Measurements from ENCODE around the gene CAMTA1. TPM values are rescaled to one million over a fixed set of nuclear protein-coding genes. Genes with fewer than 3 reads are reported as not detected.

The CAMTA1 gene
- total and polyA plus RNA-seq, 2 experiments from 2014 or later: 89.0 to 145 TPM

GRCh38 chr1:7426780-7427604 lies 641.7 kb downstream of the CAMTA1 start:
- no peaks in the 10 kb centered on the region for H3K27me3 ChIP-seq
- TF ChIP-seq CTCF (IDR thresholded peaks at IDR 0.05; ENCODE audit: poor library complexity) (no peak), EZH2phosphoT487 (IDR thresholded peaks at IDR 0.05; ENCODE audit: low read depth, severe bottlenecking, unreplicated experiment) (no peak), EZH2 (IDR thresholded peaks at IDR 0.05; ENCODE audit: borderline replicate concordance) (no peak)
- H3K9me2 ChIP-seq (replicated peaks; ENCODE audit: insufficient read depth): no peaks in the 10 kb centered on the region
- H3K4me3 ChIP-seq: no peak overlapping the region
- H3K4me2 ChIP-seq: no peak overlapping the region
- H3K79me2 ChIP-seq: no peaks in the 10 kb centered on the region
- H2AFZ ChIP-seq: no peak overlapping the region
- H3K4me1 ChIP-seq (ENCODE audit: insufficient read depth): no peaks in the 10 kb centered on the region
- H3K36me3 ChIP-seq (replicated peaks; ENCODE audit: insufficient read depth, low read depth): no peaks in the 10 kb centered on the region
- no peak for DNase-seq (ENCODE audit: low spot score)
- H4K20me1 ChIP-seq (ENCODE audit: insufficient read depth, poor library complexity, severe bottlenecking): no peaks in the 10 kb centered on the region
- no peaks in the 10 kb centered on the region for H3K9me3 ChIP-seq (ENCODE audit: low read depth)
- 83% methylated on average over 17 of the region's 17 CpGs for WGBS (ENCODE audit: low lambda C conversion rate, missing lambda C conversion rate)
- no peak overlapping the region for H3K27ac ChIP-seq

- H3K27ac ChIP-seq: no peak overlapping the region
- DNase-seq (ENCODE audit: low spot score): no peak
- H3K4me2 ChIP-seq: no peak overlapping the region
- WGBS (ENCODE audit: low lambda C conversion rate, missing lambda C conversion rate): 75% methylated on average over 17 of the region's 17 CpGs
- no peaks in the 10 kb centered on the region for H3K9me2 ChIP-seq (replicated peaks; ENCODE audit: insufficient read depth)
- no peak overlapping the region for H3K4me3 ChIP-seq
- no peaks in the 10 kb centered on the region for H3K9me3 ChIP-seq (ENCODE audit: low read depth)
- no peaks in the 10 kb centered on the region for H3K4me1 ChIP-seq (ENCODE audit: insufficient read depth)
- H2AFZ ChIP-seq: no peak overlapping the region
- no peaks in the 10 kb centered on the region for H3K27me3 ChIP-seq
- no peaks in the 10 kb centered on the region for H3K36me3 ChIP-seq (replicated peaks; ENCODE audit: insufficient read depth, low read depth)
- H4K20me1 ChIP-seq (ENCODE audit: insufficient read depth, poor library complexity, severe bottlenecking): no peaks in the 10 kb centered on the region
- no peak for TF ChIP-seq EZH2phosphoT487 (IDR thresholded peaks at IDR 0.05; ENCODE audit: low read depth, severe bottlenecking, unreplicated experiment)
- no peak for TF ChIP-seq CTCF (IDR thresholded peaks at IDR 0.05; ENCODE audit: poor library complexity)
- TF ChIP-seq EZH2 (IDR thresholded peaks at IDR 0.05; ENCODE audit: borderline replicate concordance): no peak
- no peaks in the 10 kb centered on the region for H3K79me2 ChIP-seq
These were observed 642.5 kb downstream of the CAMTA1 start for GRCh38 chr1:7427605-7428300.

GRCh38 chr1:7429290-7429689 lies 644.0 kb downstream of the CAMTA1 start:
- H3K36me3 ChIP-seq (replicated peaks; ENCODE audit: insufficient read depth, low read depth): no peaks in the 10 kb centered on the region
- DNase-seq (ENCODE audit: low spot score): no peak
- H4K20me1 ChIP-seq (ENCODE audit: insufficient read depth, poor library complexity, severe bottlenecking): no peaks in the 10 kb centered on the region
- no peak overlapping the region for H2AFZ ChIP-seq
- H3K4me3 ChIP-seq: no peak overlapping the region
- no peak overlapping the region for H3K4me2 ChIP-seq
- WGBS (ENCODE audit: low lambda C conversion rate, missing lambda C conversion rate): 95% methylated on average over 3 of the region's 3 CpGs
- H3K27ac ChIP-seq: no peak overlapping the region
- H3K4me1 ChIP-seq (ENCODE audit: insufficient read depth): no peaks in the 10 kb centered on the region
- H3K9me2 ChIP-seq (replicated peaks; ENCODE audit: insufficient read depth): no peaks in the 10 kb centered on the region
- H3K79me2 ChIP-seq: no peaks in the 10 kb centered on the region
- H3K9me3 ChIP-seq (ENCODE audit: low read depth): no peaks in the 10 kb centered on the region
- TF ChIP-seq EZH2 (IDR thresholded peaks at IDR 0.05; ENCODE audit: borderline replicate concordance) (no peak), CTCF (IDR thresholded peaks at IDR 0.05; ENCODE audit: poor library complexity) (no peak), EZH2phosphoT487 (IDR thresholded peaks at IDR 0.05; ENCODE audit: low read depth, severe bottlenecking, unreplicated experiment) (no peak)
- no peaks in the 10 kb centered on the region for H3K27me3 ChIP-seq

Data from hepatocyte (in vitro differentiated cells).